Endothelial cell of umbilical vein (primary cell): ENCODE measurements around the gene CEP170.
"Not testable (repeated sequence)": the region's sequence is repeated elsewhere in the genome, so short reads cannot be mapped to it uniquely, and the experiment has no call there.

ENCODE experiments used
- CTCF ChIP-seq, 2 donors: IDR thresholded peaks; 1 replicate in 1 of 2; 2 replicates in 1 of 2; pipeline ENCODE4 v1.5.1; 2011; ENCODE audit warnings: low read length in 2 of 2, mild to moderate bottlenecking in 2 of 2, moderate library complexity in 2 of 2, control low read depth in 1 of 2, inconsistent platforms in 1 of 2, low read depth in 1 of 2; ENCODE audit not compliant: insufficient read depth in 1 of 2; ENCODE audit errors: extremely low read depth in 1 of 2
- MYC ChIP-seq: IDR thresholded peaks from one replicate; pipeline ENCODE4 v1.6.1; 2011; ENCODE audit warnings: mild to moderate bottlenecking, low read depth, low read length

DNA sequence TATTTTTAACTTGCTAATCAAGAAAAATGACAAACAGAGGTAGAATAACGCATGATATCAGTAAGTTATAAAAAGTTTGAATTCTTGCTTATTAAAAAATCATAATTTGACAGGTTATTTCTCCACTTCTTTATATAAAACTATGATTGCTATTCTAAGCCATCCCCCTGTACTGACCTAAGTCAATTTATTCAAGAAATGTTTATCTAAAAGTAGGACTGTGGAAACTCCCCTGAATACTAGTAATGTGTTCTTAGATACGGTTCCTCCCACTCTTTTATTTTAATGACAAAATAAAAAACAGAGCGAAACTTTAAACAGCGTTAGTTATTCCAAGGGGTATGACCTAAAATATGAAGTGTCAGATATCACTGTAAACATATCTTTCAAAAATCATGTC is 51.9 kb downstream of the CEP170 start:
- TF ChIP-seq CTCF (IDR thresholded peaks at IDR 0.05; ENCODE audit: extremely low read depth in 1 of 2, insufficient read depth in 1 of 2, low read depth in 1 of 2, low read length in 2 of 2); MYC: not testable (repeated sequence)
